Activated naive CD4-positive, alpha-beta T cell (primary cell): ENCODE results near the gene YLPM1.

Source experiments
- DNase-seq, 4 experiments: peaks; one replicate each; lab custom pipeline; 2025; lab: John Stamatoyannopoulos, UW

YLPM1 gene

DNA sequence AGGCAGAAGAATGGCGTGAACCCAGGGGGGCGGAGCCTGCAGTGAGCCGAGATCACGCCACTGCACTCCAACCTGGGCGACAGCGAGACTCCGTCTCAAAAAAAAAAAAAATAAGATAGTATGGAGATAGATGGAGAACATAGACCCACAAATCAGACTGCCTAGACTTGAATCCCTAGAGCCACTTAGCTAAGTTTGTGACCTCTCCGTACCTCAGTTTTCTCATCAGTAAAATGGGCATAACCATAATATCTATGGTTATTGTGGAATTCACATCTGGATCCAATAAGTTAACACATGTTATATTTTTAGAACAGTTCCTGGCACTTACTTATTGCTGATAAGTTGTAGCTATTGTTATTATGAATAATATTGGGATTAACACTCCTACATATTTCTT, 105.6 kb downstream of the YLPM1 start:
- DNase-seq, result no peak

DNA sequence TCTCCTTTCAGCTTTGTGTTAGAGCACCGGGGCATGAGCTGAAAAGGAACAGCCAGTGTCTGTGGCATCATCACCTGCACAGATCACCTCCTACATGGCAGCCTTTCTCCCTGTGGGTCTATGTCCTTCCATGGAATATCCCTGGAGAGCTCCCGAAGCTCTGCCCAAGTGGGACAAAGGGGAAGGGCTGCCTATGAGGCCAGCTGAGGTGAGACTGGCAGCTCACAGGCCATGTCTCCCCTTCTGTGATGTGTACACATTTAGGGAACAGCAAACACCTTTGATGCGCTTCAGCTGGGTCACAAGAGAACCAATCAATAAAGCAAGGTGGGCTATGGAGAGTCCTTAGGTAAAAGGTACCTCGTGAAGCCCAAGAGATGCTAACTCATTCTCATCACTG, 108.7 kb downstream of the YLPM1 start:
- DNase-seq, result no peak

DNA sequence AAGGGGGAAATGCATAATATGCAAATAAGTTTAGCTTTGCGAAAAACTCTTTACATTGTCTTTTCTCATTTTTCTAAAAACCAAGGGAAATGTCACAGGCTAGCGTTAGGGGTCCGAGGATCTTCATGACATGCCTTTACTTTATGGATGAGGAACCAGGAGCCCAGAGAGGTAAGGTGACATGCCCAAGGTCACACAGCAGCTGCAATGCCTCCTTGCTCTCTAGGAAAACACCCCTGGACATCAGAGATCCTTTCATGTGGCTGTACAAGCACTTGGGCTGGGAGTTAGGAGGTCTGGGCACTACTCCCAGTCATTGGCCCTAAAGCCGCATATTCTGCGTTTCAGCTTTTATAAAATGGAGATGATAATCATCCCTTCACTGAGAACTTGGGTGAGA, 112.1 kb downstream of the YLPM1 start:
- DNase-seq, result no peak

DNA sequence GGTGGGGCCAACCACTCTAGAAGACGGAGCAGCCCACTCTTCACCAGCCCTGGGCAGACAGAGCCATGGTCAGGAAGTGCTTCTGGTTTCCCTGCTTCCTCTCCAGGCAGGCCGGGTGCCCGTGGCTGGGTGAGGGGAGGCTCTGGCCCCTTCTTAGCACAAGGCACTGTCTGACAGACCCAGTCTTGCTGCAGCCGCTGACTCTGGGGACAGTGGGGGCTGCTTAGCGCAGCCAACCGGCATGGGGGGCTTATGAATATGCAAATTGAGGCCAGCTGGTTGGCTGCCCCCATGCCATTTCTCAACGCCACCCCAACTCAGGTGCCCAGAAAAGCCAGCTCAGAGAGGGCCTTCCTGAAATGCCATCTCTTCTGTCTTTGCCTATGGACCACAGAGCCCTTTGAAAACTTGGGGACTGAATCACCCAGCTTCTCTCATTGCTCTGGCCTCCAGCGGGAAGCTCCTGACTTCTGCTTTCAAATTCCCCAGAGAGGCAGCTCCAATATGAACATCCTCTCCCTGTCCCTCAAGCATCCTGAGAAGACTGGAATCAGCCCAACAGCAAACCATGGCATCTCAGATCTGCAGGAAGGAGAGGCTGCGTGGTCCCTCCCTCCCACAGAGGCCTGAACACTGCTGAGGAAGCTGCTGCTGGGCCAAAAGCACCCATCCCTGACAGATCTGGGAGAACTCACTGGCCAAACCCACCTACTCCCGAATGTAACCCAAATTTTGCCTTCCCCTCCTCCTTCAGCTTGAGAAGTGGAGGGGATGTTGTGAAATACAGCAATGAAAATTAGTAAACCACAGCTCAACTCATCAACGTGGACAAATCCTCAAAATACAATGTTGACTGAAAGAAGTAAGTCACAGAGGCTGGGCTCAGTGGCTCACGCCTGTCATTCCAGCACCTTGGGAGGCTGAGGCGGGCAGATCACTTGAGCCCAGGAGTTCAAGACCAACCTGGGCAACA, 113.1 kb downstream of the YLPM1 start, which contains the start of gene PROX2:
Gene PROX2, minus strand, starts transcription at position 205 of the 973 bp plus-strand sequence. CDS start 12,311 bp downstream, outside the sequence.
- peak in 1 of 4 experiments; percentile 4 for DNase-seq

DNA sequence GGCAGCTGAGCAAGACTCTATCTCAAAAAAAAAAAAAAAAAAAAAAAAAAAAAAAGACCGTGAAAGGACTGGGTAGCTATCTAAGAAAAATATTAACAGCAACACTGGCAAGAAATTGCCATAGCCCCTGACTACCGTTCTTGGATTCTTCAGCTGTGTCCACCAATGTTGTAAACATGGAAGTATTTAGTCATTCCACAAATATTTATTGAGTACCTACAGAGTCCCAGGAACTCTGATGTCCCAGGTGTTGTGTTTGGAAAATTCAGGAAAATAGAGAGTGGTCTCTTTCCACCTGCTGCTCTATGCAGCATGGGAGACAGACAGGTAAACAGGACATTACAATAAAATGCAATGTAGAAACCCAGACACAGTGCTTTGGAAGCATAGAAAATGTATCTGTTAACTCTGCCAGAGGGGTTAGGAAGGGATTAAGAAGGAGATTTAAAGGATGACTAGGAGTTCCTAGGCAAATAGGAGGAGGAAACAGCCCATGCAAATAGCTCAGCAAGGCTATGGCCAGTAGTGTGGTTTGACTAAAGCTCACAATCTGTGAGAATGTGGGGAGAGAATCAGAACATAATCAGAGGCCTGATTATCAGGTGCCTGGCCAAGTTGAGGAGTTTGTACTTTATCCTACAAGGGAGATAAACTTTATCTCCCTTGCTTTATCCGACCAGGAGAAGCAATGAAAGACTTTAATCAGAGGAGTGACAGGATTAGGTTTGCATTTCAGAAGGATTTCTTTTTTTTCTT, 116.5 kb downstream of the YLPM1 start:
- DNase-seq, result no peak

DNA sequence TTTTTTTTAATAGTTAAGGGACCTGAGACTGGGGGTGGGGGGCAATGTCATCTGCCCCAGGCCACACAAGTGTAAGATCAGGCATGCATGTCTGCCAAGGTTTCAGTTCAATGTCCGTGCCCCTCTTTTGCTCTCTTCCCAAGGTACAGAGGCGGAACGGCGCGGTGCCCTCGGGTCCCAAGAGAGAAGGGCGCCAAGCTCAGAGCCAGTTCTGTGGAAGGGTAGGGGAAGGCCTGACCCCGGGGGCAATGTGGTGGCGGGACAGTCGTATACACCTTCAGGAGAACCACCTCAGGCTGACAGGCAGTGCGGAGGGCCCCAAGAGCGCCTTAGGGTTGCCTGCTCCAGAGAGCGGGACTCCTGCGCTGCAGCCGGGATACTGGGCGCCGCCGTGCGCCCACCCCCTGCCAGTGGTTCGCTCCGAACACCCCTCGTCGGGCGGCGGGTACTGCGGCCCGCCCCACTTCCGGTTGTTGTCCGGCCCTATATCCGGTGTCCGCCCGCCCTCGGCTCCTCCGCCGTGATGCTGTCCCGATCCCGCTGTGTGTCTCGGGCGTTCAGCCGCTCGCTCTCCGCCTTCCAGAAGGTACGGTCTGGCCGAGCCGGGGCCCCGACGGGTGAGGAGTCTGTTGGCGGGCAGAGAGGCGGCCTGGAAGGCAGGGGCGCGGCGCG, 118.5 kb downstream of the YLPM1 start, which contains the start of gene DLST:
Gene DLST, plus strand, starts transcription at position 486 of the 672 bp plus-strand sequence. Its CDS starts 38 bp downstream, at position 524.
- peak; percentile 76 to 79 (median 77) for DNase-seq

DNA sequence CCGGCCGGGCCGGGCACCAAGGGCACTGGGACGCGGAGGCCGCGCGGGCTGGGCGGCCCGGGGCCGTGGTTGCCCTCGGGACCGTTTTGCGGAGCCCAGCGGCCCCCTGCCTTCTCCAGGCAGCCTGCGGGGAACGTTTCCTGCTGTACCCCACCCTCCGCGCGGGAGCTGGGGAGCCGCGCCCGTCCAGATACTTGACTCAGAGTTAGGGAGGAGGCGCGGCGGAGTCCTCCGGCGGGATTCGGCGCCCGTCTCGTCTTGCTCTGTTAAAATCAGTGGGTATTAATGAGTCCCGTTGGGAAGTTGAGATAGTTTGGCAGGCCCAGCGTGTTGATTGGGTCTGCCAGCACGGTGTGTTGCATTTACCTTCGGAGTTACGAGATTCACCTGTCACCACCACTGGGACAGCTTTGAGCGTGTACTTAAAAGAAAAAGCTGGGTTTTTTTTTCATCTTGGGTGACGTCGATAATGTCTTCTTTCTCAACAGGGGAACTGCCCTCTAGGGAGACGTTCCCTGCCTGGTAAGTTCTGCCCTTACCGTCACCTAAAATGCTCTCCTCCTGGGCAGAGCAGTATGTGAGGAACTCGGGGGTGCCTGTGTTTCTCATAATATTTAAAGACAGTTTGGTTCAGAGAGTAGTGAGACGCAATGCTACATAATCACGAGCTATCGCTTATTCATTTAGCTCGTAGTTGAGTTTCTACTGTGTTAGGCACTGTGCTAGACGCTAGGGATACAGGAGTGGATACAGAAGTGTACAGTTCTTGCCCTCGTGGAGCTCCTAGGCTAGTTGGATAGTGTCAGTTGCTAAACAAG, 119.2 kb downstream of the YLPM1 start:
- DNase-seq, result peak in 3 of 4 experiments; percentile 33 to 45 (median 37)
